GM18520 (cell line): ENCODE results near the gene STK10.

Experiments
- ATAC-seq: cut with Tn5 transposase; IDR thresholded peaks from one replicate; pipeline ENCODE4 v1.9.1; 2021; ENCODE audit not compliant: unreplicated experiment

STK10 gene

DNA sequence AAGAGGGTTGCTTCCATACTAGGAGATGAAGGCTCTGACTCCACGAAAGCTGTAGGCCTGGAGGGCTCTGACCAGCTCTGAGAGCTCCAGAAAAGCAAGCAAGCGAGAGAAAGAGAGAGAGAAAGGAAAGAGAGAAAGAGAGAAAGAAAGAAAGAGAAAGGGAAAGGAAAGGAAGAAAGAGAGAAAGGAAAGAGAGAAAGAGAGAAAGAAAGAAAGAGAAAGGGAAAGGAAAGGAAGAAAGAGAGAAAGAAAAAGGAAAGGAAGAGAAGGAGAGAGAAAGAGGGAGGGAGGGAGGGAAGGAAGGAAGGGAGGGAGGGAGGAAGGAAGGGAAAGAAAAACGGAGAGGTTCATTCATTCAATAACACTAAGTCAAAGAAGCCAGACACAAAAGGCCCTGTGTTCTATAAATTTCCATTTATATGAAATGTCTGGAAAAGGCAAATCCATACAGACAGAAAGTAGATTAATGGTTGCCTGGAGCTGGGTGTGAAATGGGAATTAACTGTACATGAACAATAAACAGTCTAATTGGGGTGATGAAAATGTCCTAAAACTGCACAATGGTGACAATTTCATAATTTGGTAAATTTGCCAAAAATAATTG, 1.8 kb upstream of the STK10 start:
- ATAC-seq = no peak

GRCh38 chr5:172188893-172189692, 1.1 kb upstream of the STK10 start:
- no peak for ATAC-seq

DNA sequence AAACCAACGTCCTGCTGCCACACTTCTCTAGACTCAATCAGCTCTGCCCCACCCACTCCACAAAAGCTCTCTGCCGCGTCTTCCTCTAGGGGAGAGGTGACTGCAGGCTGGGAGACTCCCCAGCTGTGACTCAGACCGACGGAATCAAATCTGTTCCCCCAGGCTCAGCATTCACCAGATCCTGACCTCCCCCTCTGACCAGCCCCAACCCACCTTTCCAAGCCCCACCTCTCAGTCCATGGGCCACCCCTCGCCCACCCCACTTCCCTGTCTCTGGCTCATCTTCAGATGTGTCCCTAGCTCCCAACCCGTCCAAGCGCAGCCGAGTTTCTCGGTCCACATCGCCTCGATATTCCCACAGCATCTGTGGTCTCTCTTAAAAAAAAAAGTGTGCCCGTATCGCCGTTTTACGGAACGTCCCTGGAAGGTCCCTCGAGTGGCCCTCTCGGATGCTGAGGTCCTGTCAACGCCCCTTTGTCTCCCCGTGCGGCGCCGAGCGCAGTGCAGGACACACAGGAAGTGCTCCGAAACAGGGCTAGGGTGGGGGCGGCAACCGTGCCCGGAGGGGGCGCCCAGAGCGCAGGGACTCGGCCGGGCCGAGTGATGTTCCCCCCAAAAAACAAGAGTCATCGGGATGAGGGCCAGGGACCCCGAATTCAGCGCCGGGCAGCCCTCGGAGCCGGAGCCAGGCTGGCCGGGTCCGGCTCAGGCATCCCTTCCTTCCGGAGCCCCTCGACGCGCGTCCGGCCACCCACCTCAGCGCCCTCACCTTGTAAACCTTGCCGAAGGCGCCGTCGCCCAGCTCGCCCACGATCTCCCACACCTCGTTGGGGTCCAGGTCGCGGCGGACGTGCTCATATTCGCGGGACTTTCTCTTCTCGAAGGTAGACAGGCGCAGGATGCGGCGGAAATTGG, 649 bp downstream of the STK10 start:
- ATAC-seq = peak; percentile 19

DNA sequence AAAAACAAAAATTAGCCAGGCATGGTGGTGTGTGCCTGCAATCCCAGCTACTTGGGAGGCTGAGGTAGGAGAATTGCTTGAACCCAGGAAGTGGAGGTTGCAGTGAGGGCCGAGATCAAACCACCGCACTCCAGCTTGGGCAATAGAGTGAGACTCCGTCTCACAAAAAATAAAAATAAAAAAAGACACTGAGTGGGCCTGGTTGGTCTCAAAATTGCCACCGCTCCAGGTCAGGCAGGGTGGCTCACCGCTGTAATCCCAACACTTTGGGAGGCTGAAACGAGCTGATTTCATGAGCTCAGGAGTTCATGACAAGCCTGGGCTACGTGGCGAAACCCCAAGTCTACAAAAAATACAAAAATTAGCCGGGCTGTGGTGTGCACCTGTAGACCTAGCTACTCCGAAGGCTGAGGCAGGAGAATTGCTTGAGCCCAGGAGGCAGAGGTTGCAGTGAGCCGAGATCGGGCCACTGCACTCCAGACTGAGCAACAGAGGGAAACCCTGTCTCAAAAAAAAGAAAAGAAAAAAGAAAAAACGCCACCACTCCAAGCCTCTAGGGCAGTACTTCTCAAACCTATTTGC, 1.8 kb downstream of the STK10 start:
- no peak for ATAC-seq

DNA sequence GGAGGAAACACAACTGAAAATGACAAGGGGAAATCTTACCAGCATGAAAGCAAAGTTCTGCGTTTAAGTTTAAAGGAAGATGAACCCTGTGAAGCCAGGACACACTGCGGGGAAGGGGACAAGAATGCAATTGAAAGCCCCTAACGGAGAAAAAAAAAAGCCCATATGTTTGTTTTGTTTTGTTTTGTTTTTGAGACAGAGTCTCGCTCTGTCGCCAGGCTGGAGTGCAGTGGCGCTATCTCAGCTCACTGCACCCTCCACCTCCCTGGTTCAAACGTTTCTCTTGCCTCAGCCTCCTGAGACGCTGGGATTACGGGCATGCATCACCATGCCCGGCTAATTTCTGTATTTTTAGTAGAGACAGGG, 2.9 kb downstream of the STK10 start:
- no peak for ATAC-seq

GRCh38 chr5:172183881-172184280, 4.1 kb downstream of the STK10 start:
- ATAC-seq = no peak

GRCh38 chr5:172182291-172182690, 5.7 kb downstream of the STK10 start:
- ATAC-seq = no peak

DNA sequence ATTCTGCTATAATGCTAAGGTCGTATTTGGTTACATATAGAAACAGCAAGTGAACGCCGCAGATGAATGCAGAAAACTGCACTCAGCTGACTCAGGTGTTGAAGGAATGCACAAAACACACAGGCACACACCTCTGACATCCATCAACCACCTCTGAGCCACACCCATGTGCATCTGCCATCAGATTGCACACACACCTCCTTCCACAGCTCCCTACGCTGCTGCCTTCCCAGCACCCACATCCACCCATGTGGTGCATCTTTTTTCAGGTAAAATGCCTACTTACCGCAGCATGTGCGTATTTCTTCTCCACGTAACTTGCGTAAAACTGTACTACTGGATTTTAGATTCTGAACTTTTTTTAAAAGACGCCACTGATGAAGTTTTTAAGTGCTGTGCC, 7.1 kb downstream of the STK10 start:
- no peak for ATAC-seq

DNA sequence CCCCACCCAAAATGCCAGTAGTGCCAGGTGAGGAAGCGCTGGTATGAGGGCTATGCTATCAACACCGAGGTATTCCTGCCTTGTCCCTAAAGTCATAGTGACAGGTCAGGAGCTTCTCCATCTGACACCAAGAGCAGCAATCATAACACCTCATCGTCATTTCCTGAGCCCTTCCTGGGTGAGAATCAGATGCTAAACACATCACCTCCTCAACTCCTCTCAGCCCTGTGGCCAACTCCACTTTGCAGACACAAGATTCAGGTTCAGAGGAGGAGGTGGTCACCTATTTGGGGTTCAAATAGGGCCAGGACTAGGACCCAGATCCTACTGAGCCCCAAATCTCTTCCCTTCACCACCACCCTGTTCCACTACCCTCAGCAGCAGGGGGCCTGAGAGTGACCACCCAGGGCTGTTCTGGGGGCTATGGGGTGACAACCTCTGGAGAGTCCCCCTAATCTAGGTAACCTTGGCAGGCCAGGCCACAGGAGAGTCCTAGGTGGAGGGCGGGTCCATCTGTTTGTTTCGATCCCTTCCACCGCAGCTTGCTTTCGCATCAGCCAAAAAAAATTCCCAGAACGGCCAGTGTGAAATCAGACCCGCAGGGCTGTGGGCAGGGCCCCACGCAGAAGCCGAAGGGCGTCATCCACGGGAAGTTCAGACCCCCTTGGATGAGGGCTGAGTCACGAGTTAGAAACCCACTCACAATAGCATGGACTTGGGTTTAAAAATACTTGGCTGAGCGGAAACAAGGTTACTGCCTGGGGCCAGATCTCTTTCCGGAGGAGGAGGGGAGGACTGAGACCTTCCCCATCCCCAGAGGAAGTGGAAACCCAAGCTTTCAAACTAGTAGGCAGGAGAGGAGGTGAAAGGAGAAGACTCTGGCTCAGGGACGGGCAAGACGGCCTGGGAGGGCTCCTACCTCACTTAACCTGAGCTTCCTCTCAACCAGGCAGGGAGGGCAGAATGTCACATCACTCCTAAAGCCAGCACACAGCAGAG, 8.7 kb downstream of the STK10 start:
- no peak for ATAC-seq

DNA sequence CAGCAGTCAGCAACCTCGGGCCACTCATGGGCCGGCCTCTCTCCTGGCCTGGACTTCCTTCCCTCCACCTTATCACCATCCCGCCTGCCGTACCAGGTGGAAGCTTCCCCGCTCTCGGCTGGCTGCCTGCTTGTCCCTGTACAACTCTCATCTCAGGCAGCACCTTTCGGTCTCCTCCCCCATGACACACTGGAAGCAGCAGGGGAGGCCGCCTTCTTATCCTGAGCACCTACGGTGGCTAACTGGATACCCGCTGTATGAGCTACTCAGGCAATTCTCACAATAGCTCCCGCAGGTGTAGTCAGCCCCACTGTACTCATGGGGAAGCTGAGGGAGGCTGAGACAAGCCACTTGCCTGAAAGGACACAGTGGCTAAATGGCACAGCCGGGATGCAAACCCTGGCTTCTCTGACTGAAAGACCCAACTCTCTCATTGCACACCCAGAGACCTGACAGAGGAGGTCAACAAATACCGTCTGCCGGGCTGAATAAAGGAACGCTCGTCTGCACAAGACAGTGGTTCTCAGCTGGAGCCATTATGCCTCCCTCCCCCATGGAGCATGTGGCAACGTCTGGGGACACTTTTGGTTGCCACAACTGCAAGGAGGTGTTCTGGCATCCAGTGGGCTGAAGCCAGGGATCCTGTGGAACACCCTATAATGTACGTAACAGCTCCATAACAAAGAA, 9.6 kb downstream of the STK10 start:
- no peak for ATAC-seq

DNA sequence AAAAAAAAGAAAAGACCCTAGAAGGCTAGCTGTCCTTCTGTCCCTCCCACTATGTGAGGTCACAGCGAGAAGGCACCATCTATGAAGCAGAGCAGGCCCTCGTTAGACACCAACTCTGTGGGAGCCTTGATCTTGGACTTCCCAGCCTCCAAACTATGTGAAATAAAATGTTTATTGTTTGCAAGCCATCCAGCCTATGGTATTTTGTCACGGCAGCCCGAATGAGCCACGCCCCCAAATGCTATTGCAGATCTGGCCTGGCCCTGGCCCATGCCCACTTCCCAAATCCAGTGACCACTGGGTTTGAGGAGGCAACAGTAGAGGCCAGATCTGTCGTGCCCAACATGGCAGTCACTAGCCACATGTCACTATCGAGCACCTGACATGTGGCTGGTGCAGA, 10.8 kb downstream of the STK10 start:
- ATAC-seq = no peak

DNA sequence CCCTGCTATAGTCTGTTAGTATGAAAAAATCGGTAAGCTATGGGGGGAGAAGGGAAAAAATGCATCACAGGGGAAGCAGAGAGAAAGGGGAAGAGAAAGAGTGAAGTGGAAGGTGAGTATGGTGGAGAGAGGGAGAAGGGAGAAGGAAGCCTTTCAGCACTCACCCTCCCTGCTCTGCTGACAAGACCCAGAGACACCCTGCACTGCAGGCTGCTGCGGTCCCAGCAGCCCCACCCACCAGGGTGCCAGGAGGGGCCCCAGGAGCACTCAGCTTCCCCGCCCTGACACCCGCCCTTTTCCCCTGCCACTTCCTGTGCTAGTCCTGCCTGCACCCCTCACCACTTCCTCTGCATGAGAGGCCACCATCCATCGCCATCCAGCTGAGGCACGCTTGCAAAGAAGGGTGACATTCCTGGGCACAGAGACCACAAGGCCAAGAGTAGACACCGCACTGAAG, 12.7 kb downstream of the STK10 start:
- ATAC-seq = peak; percentile 48

- ATAC-seq = no peak
Observed at GRCh38 chr5:172173564-172174153, 14.4 kb downstream of the STK10 start.

DNA sequence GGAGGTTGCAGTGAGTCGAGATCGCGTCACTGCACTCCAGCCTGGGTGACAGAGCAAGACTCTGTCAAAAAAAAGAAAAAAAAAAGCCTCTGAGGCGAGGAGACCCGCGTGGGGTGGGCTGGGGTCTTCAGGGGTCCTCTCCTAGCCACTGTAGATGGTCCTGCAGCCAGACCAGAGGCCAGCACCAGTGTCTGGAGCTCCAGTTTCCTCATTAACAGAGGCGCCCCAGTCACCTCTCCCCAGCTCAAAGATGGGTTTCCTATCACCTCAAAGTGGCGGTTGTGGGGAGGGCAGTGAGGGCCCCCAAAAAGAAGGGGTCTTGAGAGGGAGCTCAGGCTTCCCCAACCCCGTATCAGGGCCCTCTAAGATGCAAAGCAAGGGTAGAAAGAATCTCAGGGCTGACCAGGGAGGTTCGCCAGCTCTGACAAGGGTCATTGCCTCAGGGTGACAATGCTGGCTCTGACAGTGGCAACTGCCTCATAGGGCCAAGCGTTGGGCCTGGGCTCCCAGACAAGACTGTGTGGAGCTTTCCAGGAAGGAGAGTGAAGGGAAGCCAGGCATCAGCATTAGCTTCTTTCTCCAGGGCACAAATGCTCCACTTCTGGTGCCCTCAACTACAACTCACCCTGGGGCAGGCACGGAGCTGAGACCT, 15.0 kb downstream of the STK10 start:
- no peak for ATAC-seq

DNA sequence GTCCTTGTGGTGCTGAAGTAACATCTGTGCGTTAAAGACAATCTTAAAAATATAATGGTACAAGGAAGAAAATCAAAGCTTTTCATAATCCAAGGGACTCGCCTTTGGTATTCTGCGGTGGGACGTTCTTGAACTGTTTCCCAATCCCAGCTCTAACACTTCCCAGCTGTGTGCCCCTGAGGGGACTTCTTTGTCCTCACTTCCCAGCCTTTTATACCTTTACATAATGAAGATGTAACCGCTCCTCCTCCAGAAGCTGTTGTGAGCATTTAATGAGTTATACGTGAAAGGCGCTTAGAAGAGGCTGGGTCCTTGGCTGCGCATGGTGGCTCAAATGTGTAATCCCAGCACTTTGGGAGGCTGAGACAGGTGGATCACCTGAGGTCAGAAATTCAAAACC, 16.9 kb downstream of the STK10 start:
- no peak for ATAC-seq

- ATAC-seq = no peak
Observed at GRCh38 chr5:172170251-172170701, 17.7 kb downstream of the STK10 start.

- no peak for ATAC-seq
Observed at GRCh38 chr5:172169216-172169615, 18.8 kb downstream of the STK10 start.

- ATAC-seq = no peak
Observed at GRCh38 chr5:172168311-172168710, 19.7 kb downstream of the STK10 start.

- no peak for ATAC-seq
Observed at GRCh38 chr5:172167895-172168294, 20.1 kb downstream of the STK10 start.
